ENCODE data around the gene MAGT1. TPM values are rescaled to one million over a fixed set of nuclear protein-coding genes. Genes with fewer than 3 reads are reported as not detected.
"Not testable (repeated sequence)": the region's sequence is repeated elsewhere in the genome, so short reads cannot be mapped to it uniquely, and the experiment has no call there.

MAGT1 gene
- 10 to 100 TPM; 36.8 to 55.3 (median 43.3) TPM for total RNA-seq
- long read RNA-seq, donor 1, full-length matches to known transcripts, result 4 of 9 reads
- long read RNA-seq, donor 1, partial matches to known transcripts, result 1 of 9 reads
- long read RNA-seq, donor 1, other reads (novel, unspliced or antisense), result 4 of 9 reads
- long read RNA-seq, donor 2, full-length matches to known transcripts, result 7 of 16 reads
- long read RNA-seq, donor 2, partial matches to known transcripts, result 0 of 16 reads
- long read RNA-seq, donor 2, other reads (novel, unspliced or antisense), result 9 of 16 reads

- peak within 1 kb of the TSS; percentile 50 for H3K4me3 ChIP-seq
- ATAC-seq (peak; percentile 94), DNase-seq (peak; percentile 88 to 96 (median 89))
- H3K9me3 ChIP-seq, result no peaks in the 10 kb centered on the region
- intact Hi-C loops (cut with DNase I, micrococcal nuclease), result no loop called here
- H3K4me1 ChIP-seq (ENCODE audit: low read depth), result no peaks in the 10 kb centered on the region
- peaks cover 4% of the 10 kb centered on the region for H3K36me3 ChIP-seq (ENCODE audit: low read depth)
- TF ChIP-seq, protein P1, sequence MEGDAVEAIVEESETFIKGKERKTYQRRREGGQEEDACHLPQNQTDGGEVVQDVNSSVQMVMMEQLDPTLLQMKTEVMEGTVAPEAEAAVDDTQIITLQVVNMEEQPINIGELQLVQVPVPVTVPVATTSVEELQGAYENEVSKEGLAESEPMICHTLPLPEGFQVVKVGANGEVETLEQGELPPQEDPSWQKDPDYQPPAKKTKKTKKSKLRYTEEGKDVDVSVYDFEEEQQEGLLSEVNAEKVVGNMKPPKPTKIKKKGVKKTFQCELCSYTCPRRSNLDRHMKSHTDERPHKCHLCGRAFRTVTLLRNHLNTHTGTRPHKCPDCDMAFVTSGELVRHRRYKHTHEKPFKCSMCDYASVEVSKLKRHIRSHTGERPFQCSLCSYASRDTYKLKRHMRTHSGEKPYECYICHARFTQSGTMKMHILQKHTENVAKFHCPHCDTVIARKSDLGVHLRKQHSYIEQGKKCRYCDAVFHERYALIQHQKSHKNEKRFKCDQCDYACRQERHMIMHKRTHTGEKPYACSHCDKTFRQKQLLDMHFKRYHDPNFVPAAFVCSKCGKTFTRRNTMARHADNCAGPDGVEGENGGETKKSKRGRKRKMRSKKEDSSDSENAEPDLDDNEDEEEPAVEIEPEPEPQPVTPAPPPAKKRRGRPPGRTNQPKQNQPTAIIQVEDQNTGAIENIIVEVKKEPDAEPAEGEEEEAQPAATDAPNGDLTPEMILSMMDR (IDR thresholded peaks at IDR 0.05), result no peak
These were observed at the start of gene MAGT1 for GRCh38 chrX:77894921-77895886. Gene MAGT1 (minus strand): TSS chrX:77895435. CDS start chrX:77895410, 25 bp downstream.

GRCh38 chrX:77945031-77945430 is 49.8 kb upstream of the MAGT1 start:
- H3K4me3 ChIP-seq; H3K4me1 ChIP-seq (ENCODE audit: low read depth); H3K9me3 ChIP-seq; DNase-seq; ATAC-seq; intact Hi-C loops (cut with DNase I, micrococcal nuclease); H3K36me3 ChIP-seq (ENCODE audit: low read depth): not testable (repeated sequence)

- TF ChIP-seq, protein P1 (IDR thresholded peaks at IDR 0.05), result no peak
- H3K36me3 ChIP-seq (ENCODE audit: low read depth), result no peaks in the 10 kb centered on the region
- H3K4me3 ChIP-seq, result no peak overlapping the region
- intact Hi-C loops (cut with DNase I, micrococcal nuclease), result no loop called here
- ATAC-seq (no peak), DNase-seq (no peak)
- no peaks in the 10 kb centered on the region for H3K9me3 ChIP-seq
- peaks cover 6% of the 10 kb centered on the region for H3K4me1 ChIP-seq (ENCODE audit: low read depth)
These were observed 42.9 kb upstream of the MAGT1 start for GRCh38 chrX:77938083-77938680.

GRCh38 chrX:77937291-77937690 is 42.1 kb upstream of the MAGT1 start:
- no peaks in the 10 kb centered on the region for H3K4me1 ChIP-seq (ENCODE audit: low read depth)
- no peaks in the 10 kb centered on the region for H3K9me3 ChIP-seq
- intact Hi-C loops (cut with DNase I, micrococcal nuclease), result no loop called here
- DNase-seq, result no peak
- ATAC-seq, result peak; percentile 72
- no peaks in the 10 kb centered on the region for H3K36me3 ChIP-seq (ENCODE audit: low read depth)
- TF ChIP-seq, protein P1 (IDR thresholded peaks at IDR 0.05), result no peak
- H3K4me3 ChIP-seq, result no peak overlapping the region

- no peaks in the 10 kb centered on the region for H3K4me1 ChIP-seq (ENCODE audit: low read depth)
- intact Hi-C loops (cut with DNase I, micrococcal nuclease), result no loop called here
- H3K4me3 ChIP-seq, result no peak overlapping the region
- ATAC-seq (no peak), DNase-seq (no peak)
- H3K9me3 ChIP-seq, result no peaks in the 10 kb centered on the region
- TF ChIP-seq, protein P1 (IDR thresholded peaks at IDR 0.05), result no peak
- H3K36me3 ChIP-seq (ENCODE audit: low read depth), result no peaks in the 10 kb centered on the region
These were observed 41.1 kb upstream of the MAGT1 start for GRCh38 chrX:77936299-77936698.
